ENCODE results near the gene TMEM63A.
"Not testable (repeated sequence)": the region's sequence is repeated elsewhere in the genome, so short reads cannot be mapped to it uniquely, and the experiment has no call there.

Gene TMEM63A

GRCh38 chr1:225888898-225889601, 6.9 kb upstream of the TMEM63A start, which contains the start of gene LEFTY1:
LEFTY1 (minus strand) TSS chr1:225889146; CDS start chr1:225889066, 80 bp downstream.
- H3K9me3 ChIP-seq (ENCODE audit: insufficient read depth, low read length): no peaks in the 10 kb centered on the region
- TF ChIP-seq EZH2phosphoT487 (conservative IDR thresholded peaks at IDR 0.05; ENCODE audit: low read length): no peak
- TF ChIP-seq CTCF (IDR thresholded peaks at IDR 0.05; ENCODE audit: insufficient read depth, low read length, poor library complexity, severe bottlenecking): no peak
- H3K27ac ChIP-seq (ENCODE audit: low read depth, low read length): no peak within 1 kb of the TSS
- H4K20me1 ChIP-seq (ENCODE audit: low read depth, low read length): no peaks in the 10 kb centered on the region
- H3F3A ChIP-seq (ENCODE audit: insufficient read depth): no peaks in the 10 kb centered on the region
- H3K4me3 ChIP-seq (ENCODE audit: insufficient read depth, low read length, poor library complexity, severe bottlenecking): no peak within 1 kb of the TSS
- H3K9me2 ChIP-seq (replicated peaks; ENCODE audit: insufficient read depth, low read length): no peaks in the 10 kb centered on the region
- H2AFZ ChIP-seq (ENCODE audit: low read depth, low read length, severe bottlenecking): no peak within 1 kb of the TSS
- H3K79me2 ChIP-seq (ENCODE audit: insufficient read depth, low read length): no peaks in the 10 kb centered on the region
- H3K4me2 ChIP-seq (ENCODE audit: low read depth, low read length, poor library complexity, severe bottlenecking): no peak within 1 kb of the TSS
- H3K9ac ChIP-seq (ENCODE audit: low read length): no peak within 1 kb of the TSS
- no peaks in the 10 kb centered on the region for H3K27me3 ChIP-seq (ENCODE audit: low read length)
- H3K36me3 ChIP-seq (ENCODE audit: low read length): no peaks in the 10 kb centered on the region

- Histone ChIP-seq H3F3A (ENCODE audit: insufficient read depth) (no peaks in the 10 kb centered on the region), H3K79me2 (ENCODE audit: insufficient read depth, low read length) (no peaks in the 10 kb centered on the region), H3K9me2 (replicated peaks; ENCODE audit: insufficient read depth, low read length) (no peaks in the 10 kb centered on the region), H3K9ac (ENCODE audit: low read length) (no peak overlapping the region), H3K4me2 (ENCODE audit: low read depth, low read length, poor library complexity, severe bottlenecking) (no peak overlapping the region), H3K36me3 (ENCODE audit: low read length) (no peaks in the 10 kb centered on the region), H4K20me1 (ENCODE audit: low read depth, low read length) (no peaks in the 10 kb centered on the region), H3K9me3 (ENCODE audit: insufficient read depth, low read length) (no peaks in the 10 kb centered on the region), H3K27me3 (ENCODE audit: low read length) (no peaks in the 10 kb centered on the region), H3K27ac (ENCODE audit: low read depth, low read length) (no peak overlapping the region), H3K4me3 (ENCODE audit: insufficient read depth, low read length, poor library complexity, severe bottlenecking) (no peak overlapping the region), H2AFZ (ENCODE audit: low read depth, low read length, severe bottlenecking) (no peak overlapping the region)
- no peak for TF ChIP-seq EZH2phosphoT487 (conservative IDR thresholded peaks at IDR 0.05; ENCODE audit: low read length)
- TF ChIP-seq CTCF (IDR thresholded peaks at IDR 0.05; ENCODE audit: insufficient read depth, low read length, poor library complexity, severe bottlenecking): no peak
Measured at GRCh38 chr1:225888289-225888897, 6.2 kb upstream of the TMEM63A start.

GRCh38 chr1:225887554-225888288, 5.5 kb upstream of the TMEM63A start:
- not testable (repeated sequence) for H4K20me1 ChIP-seq (ENCODE audit: low read depth, low read length); H3K9me3 ChIP-seq (ENCODE audit: insufficient read depth, low read length); H3K27me3 ChIP-seq (ENCODE audit: low read length); H3F3A ChIP-seq (ENCODE audit: insufficient read depth); H3K9ac ChIP-seq (ENCODE audit: low read length); H3K9me2 ChIP-seq (replicated peaks; ENCODE audit: insufficient read depth, low read length); H2AFZ ChIP-seq (ENCODE audit: low read depth, low read length, severe bottlenecking); H3K36me3 ChIP-seq (ENCODE audit: low read length); H3K4me2 ChIP-seq (ENCODE audit: low read depth, low read length, poor library complexity, severe bottlenecking); H3K4me3 ChIP-seq (ENCODE audit: insufficient read depth, low read length, poor library complexity, severe bottlenecking); H3K27ac ChIP-seq (ENCODE audit: low read depth, low read length); H3K79me2 ChIP-seq (ENCODE audit: insufficient read depth, low read length)

GRCh38 chr1:225887030-225887314, 4.8 kb upstream of the TMEM63A start:
- no peaks in the 10 kb centered on the region for H3K27me3 ChIP-seq (ENCODE audit: low read length)
- no peaks in the 10 kb centered on the region for H3K9me3 ChIP-seq (ENCODE audit: insufficient read depth, low read length)
- no peaks in the 10 kb centered on the region for H3K36me3 ChIP-seq (ENCODE audit: low read length)
- H3K79me2 ChIP-seq (ENCODE audit: insufficient read depth, low read length): no peaks in the 10 kb centered on the region
- H3K27ac ChIP-seq (ENCODE audit: low read depth, low read length): no peak overlapping the region
- TF ChIP-seq EZH2phosphoT487 (conservative IDR thresholded peaks at IDR 0.05; ENCODE audit: low read length) (no peak), CTCF (IDR thresholded peaks at IDR 0.05; ENCODE audit: insufficient read depth, low read length, poor library complexity, severe bottlenecking) (no peak)
- H2AFZ ChIP-seq (ENCODE audit: low read depth, low read length, severe bottlenecking): no peak overlapping the region
- H3K9ac ChIP-seq (ENCODE audit: low read length): no peak overlapping the region
- no peaks in the 10 kb centered on the region for H4K20me1 ChIP-seq (ENCODE audit: low read depth, low read length)
- H3K4me3 ChIP-seq (ENCODE audit: insufficient read depth, low read length, poor library complexity, severe bottlenecking): no peak overlapping the region
- H3F3A ChIP-seq (ENCODE audit: insufficient read depth): no peaks in the 10 kb centered on the region
- no peak overlapping the region for H3K4me2 ChIP-seq (ENCODE audit: low read depth, low read length, poor library complexity, severe bottlenecking)
- no peaks in the 10 kb centered on the region for H3K9me2 ChIP-seq (replicated peaks; ENCODE audit: insufficient read depth, low read length)

Measured in SU-DHL-6 (cell line).